LoVo (cell line): ENCODE results near the gene MATN1.
A peak's percentile ranks its signal among the peaks of the same experiment; 100 is the strongest.

Experiments
- DNase-seq: peaks from one replicate; pipeline ENCODE4 v3.0.0-alpha.2; 2016; ENCODE audit warnings: low spot score

MATN1 gene

GRCh38 chr1:30757352-30758120, 34.2 kb upstream of the MATN1 start, which contains the start of gene LAPTM5:
LAPTM5 (minus strand) TSS chr1:30757774; CDS start chr1:30757745, 29 bp downstream.
- no peak for DNase-seq

- no peak for DNase-seq
Measured at GRCh38 chr1:30756545-30757351, 33.4 kb upstream of the MATN1 start.

- no peak for DNase-seq
Measured at GRCh38 chr1:30756206-30756544, 32.8 kb upstream of the MATN1 start.

GRCh38 chr1:30755746-30756145, 32.4 kb upstream of the MATN1 start:
- DNase-seq: no peak

GRCh38 chr1:30755334-30755733, 31.9 kb upstream of the MATN1 start:
- DNase-seq: no peak

- no peak for DNase-seq
Measured at GRCh38 chr1:30754684-30755171, 31.3 kb upstream of the MATN1 start.

GRCh38 chr1:30753660-30754123, 30.3 kb upstream of the MATN1 start:
- DNase-seq: no peak

- no peak for DNase-seq
Measured at GRCh38 chr1:30753118-30753517, 29.7 kb upstream of the MATN1 start.

GRCh38 chr1:30752651-30752908, 29.2 kb upstream of the MATN1 start:
- DNase-seq: no peak

- no peak for DNase-seq
Measured at GRCh38 chr1:30751830-30752650, 28.7 kb upstream of the MATN1 start.

GRCh38 chr1:30750731-30751291, 27.4 kb upstream of the MATN1 start:
- no peak for DNase-seq

GRCh38 chr1:30749691-30750583, 26.6 kb upstream of the MATN1 start:
- DNase-seq: no peak

GRCh38 chr1:30748699-30749401, 25.5 kb upstream of the MATN1 start:
- DNase-seq: peak; percentile 25

GRCh38 chr1:30748098-30748698, 24.8 kb upstream of the MATN1 start:
- peak; percentile 70 for DNase-seq

GRCh38 chr1:30747033-30748008, 23.9 kb upstream of the MATN1 start:
- DNase-seq: no peak

- DNase-seq: no peak
Measured at GRCh38 chr1:30746212-30747032, 23.0 kb upstream of the MATN1 start.

GRCh38 chr1:30745834-30746208, 22.4 kb upstream of the MATN1 start:
- no peak for DNase-seq
